MM.1S (cell line): ENCODE results near the gene HPF1.

ENCODE experiments used
- DNase-seq: peaks from one replicate; pipeline ENCODE4 v3.0.0-alpha.2; 2015
- H2AFZ ChIP-seq: fragments of 300-600 bp; sonication (generic); 2 replicates; pipeline ENCODE4 v1.6.0; 2016; ENCODE audit warnings: antibody characterized with exemption, low read length
- H3F3A ChIP-seq: fragments of 300-600 bp; sonication (generic); 2 replicates; pipeline ENCODE4 v1.6.1; 2016; ENCODE audit warnings: mild to moderate bottlenecking, antibody characterized with exemption, low read length, moderate library complexity, mixed read lengths; ENCODE audit not compliant: insufficient read depth
- H3K27ac ChIP-seq: fragments of 300-600 bp; sonication (generic); 2 replicates; pipeline ENCODE4 v1.5.1; 2016; ENCODE audit warnings: mild to moderate bottlenecking, low read length
- H3K27me3 ChIP-seq: fragments of 300-600 bp; sonication (generic); replicated peaks from 2 replicates; pipeline ENCODE4 v1.6.0; 2016; ENCODE audit warnings: low read length; ENCODE audit not compliant: insufficient read depth
- H3K36me3 ChIP-seq: fragments of 300-600 bp; sonication (generic); replicated peaks from 2 replicates; pipeline ENCODE4 v1.6.1; 2016; ENCODE audit warnings: mild to moderate bottlenecking, low read length, mixed read lengths; ENCODE audit not compliant: insufficient read depth
- H3K4me1 ChIP-seq: fragments of 300-600 bp; sonication (generic); 2 replicates; pipeline ENCODE4 v1.6.1; 2016; ENCODE audit warnings: low read length, mixed read lengths
- H3K4me2 ChIP-seq: fragments of 300-600 bp; sonication (generic); 2 replicates; pipeline ENCODE4 v1.6.0; 2016; ENCODE audit warnings: low read depth, low read length
- H3K4me3 ChIP-seq: fragments of 300-600 bp; sonication (generic); 2 replicates; pipeline ENCODE4 v1.5.1; 2016; ENCODE audit warnings: low read length, mixed read lengths
- H3K79me2 ChIP-seq: fragments of 300-600 bp; sonication (generic); 2 replicates; pipeline ENCODE4 v1.6.1; 2016; ENCODE audit warnings: mixed run types, low read length, mixed read lengths
- H3K9ac ChIP-seq: fragments of 300-600 bp; sonication (generic); 2 replicates; pipeline ENCODE4 v1.6.1; 2016; ENCODE audit warnings: low read length, mixed read lengths
- H3K9me2 ChIP-seq: fragments of 300-600 bp; sonication (generic); replicated peaks from 2 replicates; pipeline ENCODE4 v1.6.1; 2016; ENCODE audit warnings: mild to moderate bottlenecking, low read length, mixed read lengths; ENCODE audit not compliant: insufficient read depth
- H3K9me3 ChIP-seq: fragments of 300-600 bp; sonication (generic); replicated peaks from 2 replicates; pipeline ENCODE4 v1.6.1; 2016; ENCODE audit warnings: mild to moderate bottlenecking, low read length, mixed read lengths; ENCODE audit not compliant: insufficient read depth
- H4K20me1 ChIP-seq: fragments of 300-600 bp; sonication (generic); 2 replicates; pipeline ENCODE4 v1.6.1; 2016; ENCODE audit warnings: mild to moderate bottlenecking, low read length, moderate library complexity, mixed read lengths; ENCODE audit not compliant: insufficient read depth
- CTCF ChIP-seq: fragments of 300-600 bp; sonication (generic); IDR thresholded peaks from 2 replicates; pipeline ENCODE4 v1.5.1; 2016; ENCODE audit warnings: antibody characterized with exemption, low read length, mixed read lengths
- EZH2 ChIP-seq: fragments of 300-600 bp; sonication (generic); optimal IDR thresholded peaks from 2 replicates; pipeline ENCODE3; 2017; ENCODE audit warnings: low read depth, mild to moderate bottlenecking, antibody characterized with exemption, low read length, mixed read lengths
- EZH2phosphoT487 ChIP-seq: fragments of 300-600 bp; sonication (generic); IDR thresholded peaks from 2 replicates; pipeline ENCODE4 v1.6.1; 2018; ENCODE audit warnings: antibody characterized with exemption, low read length

Gene HPF1

GRCh38 chr4:169770416-169770815, 12.7 kb upstream of the HPF1 start:
- no peak overlapping the region for H3K4me2 ChIP-seq
- TF ChIP-seq EZH2phosphoT487 = no peak
- TF ChIP-seq CTCF = no peak
- TF ChIP-seq EZH2 = no peak
- no peak for DNase-seq

DNA sequence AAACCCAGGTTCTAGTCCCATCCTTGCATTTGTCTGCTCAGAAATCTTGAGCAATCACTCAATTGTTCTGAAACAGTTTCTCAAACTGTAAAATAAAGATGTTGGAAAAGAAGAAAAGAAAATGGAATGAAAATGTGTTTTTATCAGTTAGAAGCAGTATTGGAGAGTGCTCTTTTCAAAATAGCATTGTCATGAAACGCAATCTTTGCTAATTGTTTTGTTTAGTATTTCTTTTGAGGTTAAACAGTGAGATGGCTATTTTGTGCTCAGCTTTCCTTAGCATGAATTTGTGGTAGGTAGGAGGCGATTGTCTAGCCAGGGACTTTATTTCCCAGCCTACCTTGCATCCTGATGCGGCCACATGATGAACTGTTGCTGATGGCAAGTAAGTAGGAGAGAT, 10.6 kb upstream of the HPF1 start:
- Histone ChIP-seq H3K36me3 (no peaks in the 10 kb centered on the region), H2AFZ (no peak overlapping the region), H3K9ac (no peak overlapping the region), H3K27ac (no peak overlapping the region), H3K79me2 (no peaks in the 10 kb centered on the region), H3K4me1 (0 out of 2 replicates have a peak, but pooled peaks cover 3% of the 10 kb centered on the region), H3K9me3 (no peaks in the 10 kb centered on the region), H3K9me2 (no peaks in the 10 kb centered on the region), H3K27me3 (no peaks in the 10 kb centered on the region), H3K4me2 (no peak overlapping the region), H3K4me3 (no peak overlapping the region), H3F3A (no peaks in the 10 kb centered on the region), H4K20me1 (no peaks in the 10 kb centered on the region)
- no peak for DNase-seq
- TF ChIP-seq EZH2phosphoT487 (no peak), CTCF (no peak), EZH2 (no peak)

More at GRCh38 chr4:169770416-169770815, 12.7 kb upstream of the HPF1 start:
- Histone ChIP-seq H3F3A (no peaks in the 10 kb centered on the region), H3K4me3 (no peak overlapping the region), H3K79me2 (no peaks in the 10 kb centered on the region), H3K27me3 (no peaks in the 10 kb centered on the region), H2AFZ (no peak overlapping the region), H3K36me3 (no peaks in the 10 kb centered on the region), H4K20me1 (no peaks in the 10 kb centered on the region), H3K27ac (no peak overlapping the region), H3K4me1 (0 out of 2 replicates have a peak, but pooled peaks cover 3% of the 10 kb centered on the region), H3K9me3 (no peaks in the 10 kb centered on the region), H3K9ac (no peak overlapping the region), H3K9me2 (no peaks in the 10 kb centered on the region)

GRCh38 chr4:169766741-169767140, 9.0 kb upstream of the HPF1 start:
- H3K27me3 ChIP-seq = no peaks in the 10 kb centered on the region
- no peak for DNase-seq
- H4K20me1 ChIP-seq = no peaks in the 10 kb centered on the region
- TF ChIP-seq EZH2phosphoT487 = no peak
- no peak for TF ChIP-seq CTCF
- no peak for TF ChIP-seq EZH2
- H3K9me2 ChIP-seq = no peaks in the 10 kb centered on the region
- no peak overlapping the region for H2AFZ ChIP-seq
- H3K9me3 ChIP-seq = no peaks in the 10 kb centered on the region
- H3F3A ChIP-seq = no peaks in the 10 kb centered on the region
- H3K79me2 ChIP-seq = no peaks in the 10 kb centered on the region
- no peak overlapping the region for H3K4me2 ChIP-seq
- H3K9ac ChIP-seq = no peak overlapping the region
- H3K27ac ChIP-seq = no peak overlapping the region
- no peaks in the 10 kb centered on the region for H3K36me3 ChIP-seq
- no peak overlapping the region for H3K4me3 ChIP-seq
- 0 out of 2 replicates have a peak, but pooled peaks cover 3% of the 10 kb centered on the region for H3K4me1 ChIP-seq
